K562 (cell line): ENCODE results near the gene TMEM45A. TPM values are rescaled to one million over a fixed set of nuclear protein-coding genes. Genes with fewer than 3 reads are reported as not detected.

Experiments used
- ATF7 ChIP-seq: fragments of 450-650 bp; IDR thresholded peaks from 2 replicates; pipeline ENCODE4 v1.7.1; 2014; ENCODE audit warnings: mild to moderate bottlenecking, moderate library complexity
- CEBPB ChIP-seq: fragments of 450-650 bp; IDR thresholded peaks from 2 replicates; pipeline ENCODE4 v1.6.1; 2016; ENCODE audit warnings: missing genetic modification characterization, missing compliant biosample characterization
- CREM ChIP-seq: IDR thresholded peaks from 2 replicates; pipeline ENCODE4 v1.6.1; 2014; ENCODE audit warnings: antibody characterized with exemption, low read depth
- IRF9 ChIP-seq: fragments of 450-650 bp; IDR thresholded peaks from 2 replicates; pipeline ENCODE4 v1.6.1; 2016; ENCODE audit warnings: missing biosample characterization, missing genetic modification characterization
- ZNF75A ChIP-seq: fragments of 450-650 bp; formaldehyde crosslinking; IDR thresholded peaks from 2 replicates; pipeline ENCODE4 v1.4.0; 2020; ENCODE audit warnings: mild to moderate bottlenecking
- polyA plus RNA-seq, 8 experiments: library from polyadenylated mRNA; depleted of rRNA in 4 of 8; stranded (reverse) in 5 of 8; unstranded in 3 of 8; fragments of >200 nt; fragmentation: Nextera tagmentation in 2 of 8; fragmentation: Illumina TruSeq in 1 of 8; extraction: Ambion mirVana in 2 of 8; extraction: Trizol in 1 of 8; gene quantifications; 2 replicates each; pipeline versions ENCODE4 v1.2.1 to v1.2.3, GENCODE V29; 2011 to 2014; ENCODE audit warnings: inconsistent platforms in 1 of 8, missing spikeins in 1 of 8
- total RNA-seq, 7 experiments: library from RNA; depleted of rRNA in 6 of 7; stranded (reverse); fragments of >200 nt in 6 of 7; fragmentation: Illumina TruSeq in 2 of 7; extraction: Trizol in 2 of 7; gene quantifications; 2 replicates each; pipeline versions ENCODE4 v1.2.1 to v1.2.3, GENCODE V29; 2011 to 2021; ENCODE audit warnings: low replicate concordance in 1 of 7
- TF ChIP-seq, protein P1 (sequence below): fragments of 250-450 bp; sonication (Bioruptor Pico); IDR thresholded peaks from 2 replicates; pipeline ENCODE4 v1.8.0; 2021; ENCODE audit warnings: moderate library complexity, mild to moderate bottlenecking, inconsistent platforms
- TF ChIP-seq, protein P2 (sequence below): fragments of 250-450 bp; sonication (Bioruptor Pico); IDR thresholded peaks from 2 replicates; pipeline ENCODE4 v1.8.0; 2022; ENCODE audit warnings: moderate library complexity, mild to moderate bottlenecking, inconsistent platforms

Gene TMEM45A
- total and polyA plus RNA-seq, 9 of the 15 experiments (the other 6 are each of a cell fraction or from before 2014, with no cell fraction given): 0.41 to 4.1 (median 0.95) TPM

GRCh38 chr3:100486808-100487207 lies 5.6 kb upstream of the TMEM45A start (continued):
- TF ChIP-seq, protein P1, sequence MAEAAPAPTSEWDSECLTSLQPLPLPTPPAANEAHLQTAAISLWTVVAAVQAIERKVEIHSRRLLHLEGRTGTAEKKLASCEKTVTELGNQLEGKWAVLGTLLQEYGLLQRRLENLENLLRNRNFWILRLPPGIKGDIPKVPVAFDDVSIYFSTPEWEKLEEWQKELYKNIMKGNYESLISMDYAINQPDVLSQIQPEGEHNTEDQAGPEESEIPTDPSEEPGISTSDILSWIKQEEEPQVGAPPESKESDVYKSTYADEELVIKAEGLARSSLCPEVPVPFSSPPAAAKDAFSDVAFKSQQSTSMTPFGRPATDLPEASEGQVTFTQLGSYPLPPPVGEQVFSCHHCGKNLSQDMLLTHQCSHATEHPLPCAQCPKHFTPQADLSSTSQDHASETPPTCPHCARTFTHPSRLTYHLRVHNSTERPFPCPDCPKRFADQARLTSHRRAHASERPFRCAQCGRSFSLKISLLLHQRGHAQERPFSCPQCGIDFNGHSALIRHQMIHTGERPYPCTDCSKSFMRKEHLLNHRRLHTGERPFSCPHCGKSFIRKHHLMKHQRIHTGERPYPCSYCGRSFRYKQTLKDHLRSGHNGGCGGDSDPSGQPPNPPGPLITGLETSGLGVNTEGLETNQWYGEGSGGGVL (CRISPR knock-in tag): no peak
- no peak for TF ChIP-seq CREM
- no peak for TF ChIP-seq ZNF75A (CRISPR knock-in tag)
- TF ChIP-seq, protein P2, sequence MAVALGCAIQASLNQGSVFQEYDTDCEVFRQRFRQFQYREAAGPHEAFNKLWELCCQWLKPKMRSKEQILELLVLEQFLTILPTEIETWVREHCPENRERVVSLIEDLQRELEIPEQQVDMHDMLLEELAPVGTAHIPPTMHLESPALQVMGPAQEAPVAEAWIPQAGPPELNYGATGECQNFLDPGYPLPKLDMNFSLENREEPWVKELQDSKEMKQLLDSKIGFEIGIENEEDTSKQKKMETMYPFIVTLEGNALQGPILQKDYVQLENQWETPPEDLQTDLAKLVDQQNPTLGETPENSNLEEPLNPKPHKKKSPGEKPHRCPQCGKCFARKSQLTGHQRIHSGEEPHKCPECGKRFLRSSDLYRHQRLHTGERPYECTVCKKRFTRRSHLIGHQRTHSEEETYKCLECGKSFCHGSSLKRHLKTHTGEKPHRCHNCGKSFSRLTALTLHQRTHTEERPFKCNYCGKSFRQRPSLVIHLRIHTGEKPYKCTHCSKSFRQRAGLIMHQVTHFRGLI (CRISPR knock-in tag): no peak
- TF ChIP-seq IRF9 (tag): peak; percentile 83
- TF ChIP-seq ATF7: peak; percentile 92
- peak; percentile 72 for TF ChIP-seq CEBPB (tag)
